ENCODE measurements around the gene MYL3.
A peak's percentile ranks its signal among the peaks of the same experiment; 100 is the strongest.

MYL3 gene

DNA sequence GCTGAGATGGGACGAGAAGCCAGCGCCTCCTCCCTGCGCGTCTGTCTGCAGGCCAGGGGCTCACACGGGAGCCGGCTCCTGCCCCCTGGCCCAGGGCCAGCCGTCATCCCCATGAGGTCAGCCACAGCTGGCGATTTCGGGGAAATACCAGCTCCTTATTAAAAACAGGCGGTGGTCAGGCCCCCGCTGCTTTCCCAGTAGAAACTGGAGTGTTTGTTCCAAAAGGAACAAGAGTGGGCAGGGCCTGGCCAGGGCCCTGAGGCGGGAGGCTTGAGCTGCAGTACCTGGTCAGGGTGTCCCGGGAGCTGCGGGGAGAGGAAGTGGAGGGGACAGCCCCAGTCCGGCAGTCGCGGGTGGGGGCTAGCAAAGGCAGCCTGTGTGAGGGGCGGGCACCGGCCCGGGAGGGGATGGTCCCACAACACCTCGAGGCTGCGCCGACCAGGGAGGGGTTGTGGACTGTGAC, 17.8 kb downstream of the MYL3 start:
- H3K27me3 ChIP-seq (replicated peaks; ENCODE audit: insufficient read depth, low read length) = peaks cover 13% of the 10 kb centered on the region; the same call in 1 of the 2 replicates
- TF ChIP-seq EZH2phosphoT487 (IDR thresholded peaks at IDR 0.05; ENCODE audit: low read length) = no peak
- TF ChIP-seq, protein P1, sequence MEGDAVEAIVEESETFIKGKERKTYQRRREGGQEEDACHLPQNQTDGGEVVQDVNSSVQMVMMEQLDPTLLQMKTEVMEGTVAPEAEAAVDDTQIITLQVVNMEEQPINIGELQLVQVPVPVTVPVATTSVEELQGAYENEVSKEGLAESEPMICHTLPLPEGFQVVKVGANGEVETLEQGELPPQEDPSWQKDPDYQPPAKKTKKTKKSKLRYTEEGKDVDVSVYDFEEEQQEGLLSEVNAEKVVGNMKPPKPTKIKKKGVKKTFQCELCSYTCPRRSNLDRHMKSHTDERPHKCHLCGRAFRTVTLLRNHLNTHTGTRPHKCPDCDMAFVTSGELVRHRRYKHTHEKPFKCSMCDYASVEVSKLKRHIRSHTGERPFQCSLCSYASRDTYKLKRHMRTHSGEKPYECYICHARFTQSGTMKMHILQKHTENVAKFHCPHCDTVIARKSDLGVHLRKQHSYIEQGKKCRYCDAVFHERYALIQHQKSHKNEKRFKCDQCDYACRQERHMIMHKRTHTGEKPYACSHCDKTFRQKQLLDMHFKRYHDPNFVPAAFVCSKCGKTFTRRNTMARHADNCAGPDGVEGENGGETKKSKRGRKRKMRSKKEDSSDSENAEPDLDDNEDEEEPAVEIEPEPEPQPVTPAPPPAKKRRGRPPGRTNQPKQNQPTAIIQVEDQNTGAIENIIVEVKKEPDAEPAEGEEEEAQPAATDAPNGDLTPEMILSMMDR (IDR thresholded peaks at IDR 0.05; ENCODE audit: low read length) = no peak
- TF ChIP-seq EZH2 (optimal IDR thresholded peaks at IDR 0.05; ENCODE audit: low read depth, low read length) = no peak
- H3K36me3 ChIP-seq (replicated peaks; ENCODE audit: insufficient read depth, low read length) = no peaks in the 10 kb centered on the region
- no peaks in the 10 kb centered on the region for H4K20me1 ChIP-seq (ENCODE audit: insufficient read depth, low read length)
- H3K9ac ChIP-seq (ENCODE audit: low read length) = peak overlapping the region; percentile 60
- H3K4me1 ChIP-seq (ENCODE audit: low read length) = peaks cover 7% of the 10 kb centered on the region; the same call in 1 of the 2 replicates
- no peak overlapping the region for H3K27ac ChIP-seq (ENCODE audit: low read length)
- H3K9me3 ChIP-seq (replicated peaks; ENCODE audit: insufficient read depth, low read length) = no peaks in the 10 kb centered on the region
- H3K79me2 ChIP-seq (ENCODE audit: low read length) = no peaks in the 10 kb centered on the region
- no peaks in the 10 kb centered on the region for H3K9me2 ChIP-seq (replicated peaks; ENCODE audit: insufficient read depth, low read length)
- H2AFZ ChIP-seq (ENCODE audit: low read length) = peak overlapping the region; percentile 98
- peak overlapping the region; percentile 73 for H3K4me3 ChIP-seq (ENCODE audit: low read length)
- H3F3A ChIP-seq (ENCODE audit: insufficient read depth, low read length) = no peaks in the 10 kb centered on the region
- peak overlapping the region; percentile 95 for H3K4me2 ChIP-seq (ENCODE audit: low read depth, low read length)
- no peak for DNase-seq

DNA sequence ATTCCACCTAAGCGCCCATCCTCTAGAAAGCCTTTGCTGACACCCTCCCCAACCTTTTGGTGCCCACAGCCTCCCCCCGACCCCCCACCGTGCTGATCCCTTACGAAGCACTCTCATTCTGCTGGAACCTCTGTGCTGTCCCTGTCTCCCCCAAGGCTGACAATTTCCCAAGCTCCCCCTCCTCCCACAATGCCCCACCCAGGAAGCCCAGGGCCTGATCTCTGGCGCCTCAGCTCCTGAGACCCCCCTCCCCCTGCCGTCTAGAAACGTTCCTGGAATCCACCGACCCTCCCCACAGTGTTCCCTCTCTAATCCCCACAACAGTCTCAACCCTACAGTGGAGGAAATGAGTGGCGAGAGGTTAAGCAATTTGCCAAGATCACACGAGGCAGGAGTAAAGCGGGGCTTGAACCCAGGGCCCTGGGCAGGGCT, 18.3 kb downstream of the MYL3 start:
- TF ChIP-seq EZH2 (optimal IDR thresholded peaks at IDR 0.05; ENCODE audit: low read depth, low read length) (no peak), EZH2phosphoT487 (IDR thresholded peaks at IDR 0.05; ENCODE audit: low read length) (no peak)
- TF ChIP-seq, protein P1 (IDR thresholded peaks at IDR 0.05; ENCODE audit: low read length) = no peak
- Histone ChIP-seq H3K79me2 (ENCODE audit: low read length) (no peaks in the 10 kb centered on the region), H3K36me3 (replicated peaks; ENCODE audit: insufficient read depth, low read length) (no peaks in the 10 kb centered on the region), H3K27me3 (replicated peaks; ENCODE audit: insufficient read depth, low read length) (peaks cover 13% of the 10 kb centered on the region; the same call in 1 of the 2 replicates), H3K4me2 (ENCODE audit: low read depth, low read length) (no peak overlapping the region), H3K9ac (ENCODE audit: low read length) (no peak overlapping the region), H4K20me1 (ENCODE audit: insufficient read depth, low read length) (no peaks in the 10 kb centered on the region), H2AFZ (ENCODE audit: low read length) (peak overlapping the region; percentile 98), H3K4me3 (ENCODE audit: low read length) (no peak overlapping the region), H3K4me1 (ENCODE audit: low read length) (peaks cover 7% of the 10 kb centered on the region; the same call in 1 of the 2 replicates), H3K9me2 (replicated peaks; ENCODE audit: insufficient read depth, low read length) (no peaks in the 10 kb centered on the region), H3F3A (ENCODE audit: insufficient read depth, low read length) (no peaks in the 10 kb centered on the region), H3K27ac (ENCODE audit: low read length) (no peak overlapping the region), H3K9me3 (replicated peaks; ENCODE audit: insufficient read depth, low read length) (no peaks in the 10 kb centered on the region)
- DNase-seq = no peak

DNA sequence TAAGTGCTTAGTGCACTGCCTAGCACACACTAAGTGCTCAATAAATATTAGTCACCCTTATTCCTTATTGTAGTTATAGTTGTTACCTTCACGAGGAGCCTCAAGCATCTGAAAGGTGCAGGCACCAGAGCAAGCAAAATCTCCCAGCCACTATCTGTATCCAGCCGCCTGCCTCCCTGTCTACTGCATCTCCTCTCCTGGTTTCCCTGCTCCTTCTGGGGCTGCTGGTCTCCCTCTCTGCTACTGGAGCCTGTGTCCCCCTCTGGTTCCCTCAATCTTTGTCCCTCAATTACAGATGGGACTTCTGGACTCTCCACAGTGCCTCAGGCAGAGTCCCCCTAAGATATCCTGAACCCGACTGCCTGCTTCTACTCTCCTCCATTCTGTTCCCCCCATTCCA, 18.8 kb downstream of the MYL3 start:
- TF ChIP-seq, protein P1 (IDR thresholded peaks at IDR 0.05; ENCODE audit: low read length) = no peak
- TF ChIP-seq EZH2phosphoT487 (IDR thresholded peaks at IDR 0.05; ENCODE audit: low read length) = no peak
- TF ChIP-seq EZH2 (optimal IDR thresholded peaks at IDR 0.05; ENCODE audit: low read depth, low read length) = no peak
- Histone ChIP-seq H3K4me1 (ENCODE audit: low read length) (peaks cover 7% of the 10 kb centered on the region; the same call in 1 of the 2 replicates), H2AFZ (ENCODE audit: low read length) (no peak overlapping the region), H3F3A (ENCODE audit: insufficient read depth, low read length) (no peaks in the 10 kb centered on the region), H3K4me2 (ENCODE audit: low read depth, low read length) (no peak overlapping the region), H3K4me3 (ENCODE audit: low read length) (no peak overlapping the region), H3K79me2 (ENCODE audit: low read length) (no peaks in the 10 kb centered on the region), H3K27ac (ENCODE audit: low read length) (no peak overlapping the region), H3K27me3 (replicated peaks; ENCODE audit: insufficient read depth, low read length) (peaks cover 13% of the 10 kb centered on the region; the same call in 1 of the 2 replicates), H3K9me2 (replicated peaks; ENCODE audit: insufficient read depth, low read length) (no peaks in the 10 kb centered on the region), H4K20me1 (ENCODE audit: insufficient read depth, low read length) (no peaks in the 10 kb centered on the region), H3K36me3 (replicated peaks; ENCODE audit: insufficient read depth, low read length) (no peaks in the 10 kb centered on the region), H3K9me3 (replicated peaks; ENCODE audit: insufficient read depth, low read length) (no peaks in the 10 kb centered on the region), H3K9ac (ENCODE audit: low read length) (no peak overlapping the region)
- no peak for DNase-seq
